ENCODE results near the gene FAM236B.
"Not testable (repeated sequence)": the region's sequence is repeated elsewhere in the genome, so short reads cannot be mapped to it uniquely, and the experiment has no call there.

Gene FAM236B

DNA sequence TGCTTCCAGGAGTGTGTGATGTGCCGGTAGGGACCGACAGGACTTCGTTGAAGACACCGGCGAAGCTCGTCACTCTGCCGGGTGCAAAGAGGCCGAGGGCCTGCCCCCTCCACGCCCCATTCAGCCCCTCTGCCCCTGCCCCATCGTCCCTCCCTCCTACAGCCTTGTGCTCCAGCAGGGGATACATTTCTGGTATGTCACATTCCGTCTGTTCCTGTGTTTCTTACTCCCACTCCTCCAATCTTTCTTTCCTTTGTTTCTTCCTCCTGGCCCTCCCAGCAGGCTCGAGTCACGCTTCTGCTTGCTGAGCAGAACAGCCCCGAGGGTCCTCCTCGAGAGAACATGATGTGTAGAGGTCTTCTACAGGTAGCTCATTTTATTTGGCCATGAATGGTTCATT is at the start of gene FAM236B:
FAM236B (minus strand) TSS at position 101 of the 400 bp plus-strand sequence; CDS start at position 1, 100 bp downstream.
- DNase-seq: not testable (repeated sequence)

DNA sequence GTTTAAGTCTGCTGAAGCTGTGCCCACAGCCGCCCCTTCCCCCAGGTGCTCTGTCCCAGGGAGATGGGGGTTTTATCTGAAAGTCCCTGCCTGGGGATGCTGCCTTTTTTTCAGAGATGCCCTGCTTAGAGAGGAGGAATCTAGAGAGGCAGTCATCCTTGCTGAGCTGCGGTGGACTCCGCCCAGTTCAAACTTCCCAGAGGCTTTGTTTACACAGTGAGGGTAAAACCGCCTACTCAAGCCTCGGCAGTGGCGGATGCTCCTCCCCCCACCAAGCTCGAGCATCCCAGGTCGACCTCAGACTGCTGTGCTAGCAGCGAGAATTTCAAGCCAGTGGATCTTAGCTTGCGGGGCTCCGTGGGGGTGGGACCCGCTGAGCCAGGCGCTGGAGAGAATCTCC is 48.2 kb upstream of the FAM236B start:
- not testable (repeated sequence) for DNase-seq

DNA sequence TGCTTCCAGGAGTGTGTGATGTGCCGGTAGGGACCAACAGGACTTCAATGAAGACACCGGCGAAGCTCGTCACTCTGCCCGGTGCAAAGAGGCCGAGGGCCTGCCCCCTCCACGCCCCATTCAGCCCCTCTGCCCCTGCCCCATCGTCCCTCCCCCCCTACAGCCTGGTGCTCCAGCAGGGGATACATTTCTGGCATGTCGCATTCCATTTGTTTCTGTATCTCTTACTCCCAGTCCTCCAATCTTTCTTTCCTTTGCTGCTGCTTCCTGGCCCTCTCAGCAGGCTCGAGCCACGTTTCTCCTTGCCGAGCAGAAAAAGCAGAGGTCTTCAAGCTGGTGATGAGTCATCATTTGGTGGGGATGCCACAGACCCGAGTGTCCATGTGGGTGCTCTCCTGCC is 25.6 kb upstream of the FAM236B start, which contains the start of gene FAM236D:
FAM236D (minus strand) TSS at position 101 of the 400 bp plus-strand sequence; CDS start at position 1, 100 bp downstream.
- not testable (repeated sequence) for DNase-seq

DNA sequence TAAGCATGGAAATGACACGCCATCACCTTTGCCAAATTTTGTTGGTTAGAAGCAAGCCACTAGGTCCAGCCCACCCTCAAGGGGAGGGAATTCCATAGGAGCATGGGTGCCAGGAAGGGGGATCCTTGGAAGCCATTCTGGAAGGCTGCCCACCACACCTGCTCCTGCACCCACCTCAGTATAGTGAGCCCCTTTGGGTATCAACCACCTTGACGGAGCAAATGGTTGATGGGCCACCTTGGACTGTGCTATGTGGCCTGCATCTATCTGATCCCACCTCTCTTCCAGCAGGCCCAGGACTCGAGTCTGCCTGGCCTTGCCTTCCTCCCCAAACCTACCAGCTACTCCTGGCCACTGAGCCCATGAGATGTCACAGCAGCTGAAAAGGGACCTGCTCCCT is 7.9 kb upstream of the FAM236B start:
- DNase-seq: not testable (repeated sequence)

DNA sequence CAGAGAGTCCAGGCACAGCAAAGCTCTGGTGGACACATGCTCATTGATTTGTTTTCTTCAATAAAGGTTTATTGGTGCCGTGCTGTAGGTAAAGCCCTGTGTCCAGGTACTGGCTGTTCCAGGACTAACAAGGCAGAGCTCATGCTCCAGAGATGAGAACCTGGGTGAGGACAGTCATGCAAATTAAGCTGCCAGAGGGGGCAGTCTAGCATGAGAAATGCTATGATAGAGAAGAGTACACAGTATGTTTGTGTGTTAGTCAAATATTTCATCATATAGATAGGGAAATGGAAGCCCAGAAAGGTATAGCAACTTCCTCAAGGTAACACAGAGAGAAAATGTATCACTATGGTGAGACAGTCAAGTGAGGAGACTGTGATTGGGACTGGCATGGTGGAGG is 5.7 kb upstream of the FAM236B start:
- not testable (repeated sequence) for DNase-seq

DNA sequence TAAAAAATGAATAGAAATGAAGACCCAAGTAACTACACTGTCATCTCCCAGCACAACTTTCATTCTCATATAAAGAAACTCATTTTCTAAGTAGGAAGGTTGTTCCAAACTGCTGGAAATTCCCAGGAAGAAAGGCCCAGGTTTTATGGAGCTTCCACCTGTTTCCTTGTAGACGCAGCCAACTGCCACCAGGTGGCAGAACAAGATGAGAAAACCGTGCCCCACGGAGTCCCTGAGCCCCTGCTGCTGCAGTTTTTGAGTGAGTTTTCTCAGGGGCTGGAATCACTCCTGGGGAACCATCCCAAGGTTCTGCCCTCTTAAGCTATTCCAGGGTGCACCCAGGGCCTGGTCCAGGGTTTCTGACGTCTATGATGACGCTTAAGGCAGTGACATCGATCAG is 1.5 kb upstream of the FAM236B start:
- DNase-seq: not testable (repeated sequence)

DNA sequence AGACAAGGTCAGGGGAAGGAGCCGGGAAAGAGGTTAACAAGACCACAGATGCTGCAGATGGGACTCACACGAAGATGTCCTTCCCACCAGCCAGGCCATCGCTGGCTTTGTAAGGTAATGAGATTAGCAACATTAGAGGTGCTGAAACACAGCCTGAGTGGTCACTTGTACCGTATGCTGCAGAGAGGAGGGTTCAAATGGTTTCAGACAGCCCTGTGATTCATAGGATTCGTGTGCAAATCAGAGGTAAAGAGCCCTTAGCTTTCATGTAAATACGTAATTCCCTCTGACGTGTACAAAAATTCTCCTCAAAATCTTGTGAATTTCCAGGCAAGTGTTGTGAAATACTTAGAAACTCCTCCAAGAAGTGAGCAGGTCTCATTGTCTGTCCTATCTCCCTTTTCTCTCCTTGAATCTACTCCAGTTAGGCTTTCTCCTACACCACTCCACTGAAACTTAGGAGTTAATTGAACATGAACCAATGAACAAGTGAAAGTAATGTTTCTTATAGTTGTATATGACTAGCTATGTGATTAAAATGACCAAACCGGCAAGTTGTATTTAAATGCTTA is 991 bp upstream of the FAM236B start:
- DNase-seq: not testable (repeated sequence)

DNA sequence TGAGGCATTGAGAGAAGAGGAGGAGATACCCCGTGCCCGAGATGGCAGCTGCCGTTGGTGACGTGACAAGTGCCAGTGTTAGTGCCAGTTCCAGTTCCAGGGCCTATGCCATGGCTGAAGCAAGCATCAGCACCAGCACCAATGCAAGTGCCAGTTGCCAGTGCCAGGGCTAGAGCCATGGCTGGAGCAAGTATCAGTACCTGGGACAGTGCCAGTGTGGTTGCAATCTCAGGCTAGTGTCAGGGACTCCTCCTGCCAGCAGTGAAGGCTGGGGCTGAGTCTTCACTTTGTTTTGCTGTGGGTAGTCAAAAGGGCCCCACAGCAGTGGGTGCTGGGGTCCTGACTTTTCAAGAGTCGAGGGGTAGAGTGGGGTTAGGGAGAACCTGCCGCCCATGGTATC is 4.3 kb downstream of the FAM236B start:
- DNase-seq: not testable (repeated sequence)

DNA sequence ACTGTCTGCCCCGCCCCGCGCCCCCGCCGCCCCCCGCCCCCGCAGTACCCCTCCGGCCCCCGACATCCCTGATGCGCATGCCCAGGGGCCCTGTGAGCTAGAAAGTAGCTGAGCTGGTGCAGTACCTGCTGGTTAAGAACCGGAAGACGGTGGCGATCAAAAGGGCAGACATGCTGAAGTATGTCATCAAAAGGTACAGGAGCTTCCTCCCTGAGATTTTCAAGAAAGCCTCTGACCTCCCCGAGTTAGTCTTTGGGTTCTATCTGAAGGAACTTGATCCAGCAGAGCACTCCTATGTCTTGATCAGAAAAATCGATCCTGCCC is 5.0 kb downstream of the FAM236B start:
- not testable (repeated sequence) for DNase-seq

DNA sequence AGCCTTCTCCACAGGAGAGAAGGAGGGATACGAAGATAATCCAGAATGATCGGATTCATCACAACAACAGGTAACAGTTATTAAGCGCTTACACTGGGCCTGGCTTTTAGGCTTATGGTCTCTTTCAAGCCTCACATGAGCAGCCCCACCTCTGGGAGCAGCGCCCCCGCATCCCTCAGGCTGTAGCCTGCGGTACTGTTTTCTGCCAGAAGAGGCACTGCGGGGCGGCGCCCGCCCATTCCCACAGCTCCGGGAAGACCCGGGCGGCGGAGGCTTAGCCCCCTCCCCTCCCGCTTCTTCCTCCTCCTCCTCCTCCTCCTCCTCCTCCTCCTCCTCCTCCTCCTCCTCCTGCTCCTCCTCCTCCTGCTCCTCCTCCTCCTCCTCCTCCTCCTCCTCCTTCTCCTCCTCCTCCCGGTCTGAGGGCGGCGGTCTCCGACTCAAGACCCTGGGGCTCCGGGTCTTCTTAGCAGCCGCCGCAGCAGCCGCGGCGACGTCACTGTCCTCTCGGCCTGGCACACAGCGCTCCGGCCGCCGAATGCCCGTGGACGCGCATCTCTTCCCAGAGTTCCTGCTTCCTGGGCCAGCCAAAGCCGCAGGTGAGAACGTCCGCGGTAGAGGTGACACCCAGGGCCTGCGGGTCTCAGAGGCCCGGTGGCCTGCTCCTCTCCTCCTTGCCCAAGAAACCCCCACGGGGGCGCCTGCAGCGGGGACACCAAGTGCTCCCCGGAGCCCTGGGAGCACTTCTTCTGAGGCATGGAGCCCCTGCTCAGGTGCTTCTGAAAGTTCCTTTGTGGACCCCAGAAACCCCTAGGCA is 5.6 kb downstream of the FAM236B start, which contains the start of gene DMRTC1B:
DMRTC1B (plus strand) TSS at position 238 of the 814 bp plus-strand sequence. CDS start 68,246 bp downstream, outside the sequence.
- DNase-seq: not testable (repeated sequence)

DNA sequence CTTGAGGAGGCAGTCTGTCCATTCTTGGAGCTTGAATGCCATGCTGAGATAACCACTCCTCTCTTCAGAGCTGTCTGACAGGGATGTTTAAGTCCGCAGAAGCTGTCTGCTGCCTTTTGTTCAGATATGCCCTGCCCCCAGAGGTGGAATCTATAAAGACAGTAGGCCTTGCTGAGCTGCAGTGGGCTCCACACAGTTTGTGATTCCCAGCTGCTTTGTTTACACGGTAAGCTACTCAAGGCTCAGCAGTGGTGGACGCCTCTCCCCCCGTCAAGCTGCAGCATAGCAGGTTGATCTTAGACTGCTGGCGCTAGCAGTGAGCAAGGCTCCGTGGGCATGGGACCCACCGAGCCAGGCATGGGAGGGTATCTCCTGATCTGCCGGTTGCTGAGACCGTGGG is 22.0 kb downstream of the FAM236B start:
- not testable (repeated sequence) for DNase-seq

DNA sequence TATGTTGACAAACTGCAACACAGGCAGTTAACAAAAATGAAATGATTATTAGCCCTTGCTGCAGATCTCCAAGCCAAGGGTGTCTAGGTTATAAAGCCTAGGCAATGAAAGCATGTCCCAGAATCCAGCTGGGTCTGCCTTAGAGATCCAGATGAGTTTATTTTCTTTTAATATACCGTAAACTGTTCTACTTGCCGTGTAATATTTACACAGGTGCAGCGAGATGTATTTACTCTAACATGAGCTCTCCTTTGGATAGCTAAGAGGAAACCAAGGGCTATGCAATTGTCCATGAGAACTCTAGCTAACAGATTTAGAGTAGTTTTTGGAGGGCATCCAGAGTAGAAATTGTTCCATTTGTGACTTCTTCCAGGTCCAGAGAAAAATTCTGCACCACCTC is 33.9 kb downstream of the FAM236B start:
- not testable (repeated sequence) for DNase-seq

DNA sequence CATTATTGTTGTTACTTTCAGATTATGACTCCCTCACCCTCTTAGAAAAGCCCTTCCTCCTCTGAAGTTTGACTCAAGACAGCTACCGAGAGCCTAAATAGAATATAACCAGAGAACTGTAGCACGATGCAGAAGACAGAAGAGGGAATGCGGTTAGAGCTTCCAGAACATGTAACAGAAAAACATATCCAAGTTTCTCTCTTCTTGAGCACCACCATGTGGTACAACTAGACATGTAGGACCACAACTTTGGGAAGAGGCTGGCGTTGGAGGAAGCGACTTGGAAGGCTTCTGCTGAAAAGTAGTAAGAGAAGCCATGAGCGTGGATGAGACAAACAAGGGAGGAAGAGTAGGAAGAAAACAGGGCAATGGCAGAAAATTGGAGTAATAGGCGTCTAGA is 36.9 kb downstream of the FAM236B start:
- DNase-seq: not testable (repeated sequence)

DNA sequence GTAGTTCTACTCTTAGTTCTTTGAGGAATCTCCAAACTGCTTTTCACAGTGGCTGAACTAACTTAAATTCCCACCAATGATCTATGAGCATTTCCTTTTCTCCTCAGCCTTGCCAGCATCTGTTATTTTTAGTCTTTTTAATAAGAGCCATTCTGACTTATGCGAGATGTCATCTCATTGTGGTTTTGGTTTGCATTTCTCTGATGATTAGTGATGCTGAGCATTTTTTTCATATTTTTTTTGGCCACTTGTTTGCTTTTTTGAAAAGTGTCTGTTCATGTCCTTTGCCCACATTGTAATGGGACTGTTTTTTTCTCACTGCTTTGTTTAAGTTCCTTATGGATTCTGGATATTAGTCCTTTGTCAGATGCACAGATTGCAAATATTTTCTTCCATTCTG is 46.9 kb downstream of the FAM236B start:
- no peak for DNase-seq

DNA sequence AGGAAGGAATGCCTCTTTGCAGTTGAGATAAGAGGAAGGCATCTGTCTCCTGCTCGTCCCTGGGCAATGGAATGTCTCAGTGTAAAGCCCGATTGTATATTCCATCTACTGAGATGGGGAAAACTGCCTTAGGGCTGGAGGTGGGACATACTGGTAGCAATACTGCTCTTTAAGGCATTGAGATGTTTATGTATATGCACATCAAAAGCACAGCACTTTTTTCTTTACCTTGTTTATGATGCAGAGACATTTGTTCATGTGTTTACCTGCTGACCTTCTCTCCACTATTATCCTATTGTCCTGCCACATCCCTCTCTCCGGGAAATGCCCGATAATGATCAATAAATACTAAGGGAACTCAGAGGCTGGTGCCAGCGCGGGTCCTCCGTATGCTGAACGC is 48.8 kb downstream of the FAM236B start:
- not testable (repeated sequence) for DNase-seq
